Measurements from ENCODE around the gene GFRA1. TPM values are rescaled to one million over a fixed set of nuclear protein-coding genes. Genes with fewer than 3 reads are reported as not detected.

The GFRA1 gene
- total and polyA plus RNA-seq, 2 donors (not counting 1 experiment from before 2014, with no cell fraction given): 6.3 to 29.6 TPM

DNA sequence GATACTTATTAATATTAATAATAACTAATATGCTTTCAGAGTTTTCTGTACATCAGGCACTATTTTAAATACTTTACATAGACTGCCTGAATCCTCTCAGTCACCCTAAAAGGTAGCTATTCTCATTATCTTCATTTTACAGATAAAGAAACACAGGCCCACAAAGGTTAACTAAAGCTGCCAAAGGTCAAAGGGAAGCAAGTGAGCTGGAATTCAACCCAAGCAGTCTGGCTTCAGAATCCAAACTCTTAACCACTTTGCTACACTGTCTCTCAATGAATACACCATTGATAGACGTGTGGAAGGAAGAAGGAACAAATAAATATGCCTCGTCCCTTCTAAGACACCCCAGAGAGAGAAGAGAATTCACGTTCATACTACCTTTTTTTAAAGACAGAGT, 52.0 kb downstream of the GFRA1 start:
- Histone ChIP-seq H3K4me2 (ENCODE audit: extremely low read depth, insufficient read depth, low read length) (no peak overlapping the region), H3K4me3 (replicated peaks in 1 of 4; ENCODE audit: control extremely low read depth in 1 of 4, insufficient read depth in 1 of 4, low read depth in 3 of 4, low read length in 4 of 4) (no peak overlapping the region), H3K4me1 (ENCODE audit: control insufficient read depth, extremely low read depth, insufficient read depth, low read length) (no peaks in the 10 kb centered on the region), H3K27me3 (ENCODE audit: control insufficient read depth, insufficient read depth, low read length) (no peaks in the 10 kb centered on the region), H3K79me2 (ENCODE audit: control insufficient read depth, insufficient read depth, low read length) (no peaks in the 10 kb centered on the region), H3K9ac (ENCODE audit: insufficient read depth, low read length) (no peak overlapping the region), H2AFZ (ENCODE audit: low read length) (no peak overlapping the region), H3K9me3 (ENCODE audit: control insufficient read depth, insufficient read depth, low read depth, low read length) (no peaks in the 10 kb centered on the region), H3K36me3 (ENCODE audit: control insufficient read depth, insufficient read depth, low read length) (no peaks in the 10 kb centered on the region), H3K27ac (ENCODE audit: insufficient read depth, low read length) (no peak overlapping the region), H4K20me1 (ENCODE audit: control insufficient read depth, extremely low read depth, insufficient read depth, low read length) (no peaks in the 10 kb centered on the region)
- no peak for DNase-seq (ENCODE audit: low read depth in 2 of 2)
- TF ChIP-seq EZH2 (IDR thresholded peaks at IDR 0.05; ENCODE audit: low read length, missing control alignments) (no peak), CTCF (conservative IDR thresholded peaks at IDR 0.05 in 1 of 2, IDR thresholded peaks at IDR 0.05 in 1 of 2; ENCODE audit: low read depth in 1 of 2, low read length in 2 of 2) (no peak)

GRCh38 chr10:116216676-116217075, 56.3 kb downstream of the GFRA1 start:
- no peaks in the 10 kb centered on the region for H3K27me3 ChIP-seq (ENCODE audit: control insufficient read depth, insufficient read depth, low read length)
- no peaks in the 10 kb centered on the region for H4K20me1 ChIP-seq (ENCODE audit: control insufficient read depth, extremely low read depth, insufficient read depth, low read length)
- H3K27ac ChIP-seq (ENCODE audit: insufficient read depth, low read length): no peak overlapping the region
- no peaks in the 10 kb centered on the region for H3K9me3 ChIP-seq (ENCODE audit: control insufficient read depth, insufficient read depth, low read depth, low read length)
- no peak overlapping the region for H3K9ac ChIP-seq (ENCODE audit: insufficient read depth, low read length)
- H3K4me1 ChIP-seq (ENCODE audit: control insufficient read depth, extremely low read depth, insufficient read depth, low read length): no peaks in the 10 kb centered on the region
- DNase-seq (ENCODE audit: low read depth in 2 of 2): no peak
- TF ChIP-seq EZH2 (IDR thresholded peaks at IDR 0.05; ENCODE audit: low read length, missing control alignments): no peak
- no peak for TF ChIP-seq CTCF (conservative IDR thresholded peaks at IDR 0.05 in 1 of 2, IDR thresholded peaks at IDR 0.05 in 1 of 2; ENCODE audit: low read depth in 1 of 2, low read length in 2 of 2)
- H3K4me3 ChIP-seq (replicated peaks in 1 of 4; ENCODE audit: control extremely low read depth in 1 of 4, insufficient read depth in 1 of 4, low read depth in 3 of 4, low read length in 4 of 4): no peak overlapping the region
- no peak overlapping the region for H2AFZ ChIP-seq (ENCODE audit: low read length)
- H3K36me3 ChIP-seq (ENCODE audit: control insufficient read depth, insufficient read depth, low read length): no peaks in the 10 kb centered on the region
- no peak overlapping the region for H3K4me2 ChIP-seq (ENCODE audit: extremely low read depth, insufficient read depth, low read length)
- no peaks in the 10 kb centered on the region for H3K79me2 ChIP-seq (ENCODE audit: control insufficient read depth, insufficient read depth, low read length)

GRCh38 chr10:116215651-116216050, 57.4 kb downstream of the GFRA1 start:
- no peak overlapping the region for H3K9ac ChIP-seq (ENCODE audit: insufficient read depth, low read length)
- no peak for TF ChIP-seq EZH2 (IDR thresholded peaks at IDR 0.05; ENCODE audit: low read length, missing control alignments)
- no peak for TF ChIP-seq CTCF (conservative IDR thresholded peaks at IDR 0.05 in 1 of 2, IDR thresholded peaks at IDR 0.05 in 1 of 2; ENCODE audit: low read depth in 1 of 2, low read length in 2 of 2)
- H3K9me3 ChIP-seq (ENCODE audit: control insufficient read depth, insufficient read depth, low read depth, low read length): no peaks in the 10 kb centered on the region
- no peak overlapping the region for H2AFZ ChIP-seq (ENCODE audit: low read length)
- H3K36me3 ChIP-seq (ENCODE audit: control insufficient read depth, insufficient read depth, low read length): no peaks in the 10 kb centered on the region
- H3K27me3 ChIP-seq (ENCODE audit: control insufficient read depth, insufficient read depth, low read length): no peaks in the 10 kb centered on the region
- no peak overlapping the region for H3K4me2 ChIP-seq (ENCODE audit: extremely low read depth, insufficient read depth, low read length)
- H3K4me1 ChIP-seq (ENCODE audit: control insufficient read depth, extremely low read depth, insufficient read depth, low read length): peaks cover 8% of the 10 kb centered on the region
- H3K79me2 ChIP-seq (ENCODE audit: control insufficient read depth, insufficient read depth, low read length): no peaks in the 10 kb centered on the region
- H4K20me1 ChIP-seq (ENCODE audit: control insufficient read depth, extremely low read depth, insufficient read depth, low read length): no peaks in the 10 kb centered on the region
- no peak overlapping the region for H3K27ac ChIP-seq (ENCODE audit: insufficient read depth, low read length)
- DNase-seq (ENCODE audit: low read depth in 2 of 2): no peak
- no peak overlapping the region for H3K4me3 ChIP-seq (replicated peaks in 1 of 4; ENCODE audit: control extremely low read depth in 1 of 4, insufficient read depth in 1 of 4, low read depth in 3 of 4, low read length in 4 of 4)
